BE2C (cell line): ENCODE data around the gene SERPINA6.
"Not testable (repeated sequence)": the region's sequence is repeated elsewhere in the genome, so short reads cannot be mapped to it uniquely, and the experiment has no call there.

Experiments used
- DNase-seq: peaks from one replicate; pipeline ENCODE4 v3.0.0-alpha.2; 2020
- H3K27me3 ChIP-seq: fragments of 250-450 bp; sonication (Bioruptor Pico); 2 replicates; pipeline ENCODE4 v1.5.1; 2020; ENCODE audit warnings: mild to moderate bottlenecking
- H3K36me3 ChIP-seq: fragments of 250-450 bp; sonication (Bioruptor Pico); 2 replicates; pipeline ENCODE4 v1.5.1; 2020; ENCODE audit warnings: mild to moderate bottlenecking
- H3K4me1 ChIP-seq: fragments of 250-450 bp; sonication (Bioruptor Pico); 2 replicates; pipeline ENCODE4 v1.5.1; 2020
- H3K4me3 ChIP-seq: 2 replicates; pipeline ENCODE4 v1.5.1; 2011; ENCODE audit warnings: low read depth, low read length
- H3K9me3 ChIP-seq: fragments of 250-450 bp; sonication (Bioruptor Pico); 2 replicates; pipeline ENCODE4 v1.5.1; 2020
- TF ChIP-seq, protein P1 (sequence below): IDR thresholded peaks from 2 replicates; pipeline ENCODE4 v1.5.1; 2012; ENCODE audit warnings: mild to moderate bottlenecking, low read depth, low read length

The SERPINA6 gene

DNA sequence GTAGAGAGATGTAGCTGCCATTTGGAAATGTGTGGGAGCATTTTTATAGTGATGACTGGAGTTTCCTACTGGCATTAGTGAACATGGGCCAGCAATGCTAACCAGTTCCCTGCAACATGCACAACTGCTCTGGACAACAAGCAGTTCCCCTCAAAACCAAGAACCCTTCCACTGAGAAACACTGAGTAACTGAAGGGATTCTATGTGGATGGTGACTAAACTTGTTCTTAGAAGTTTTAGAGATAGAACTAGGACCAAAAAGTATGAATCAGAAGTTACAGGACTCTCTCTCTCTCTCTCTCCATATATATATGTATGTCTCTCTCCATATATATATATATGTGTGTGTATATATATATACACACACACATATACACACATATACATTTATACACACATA lies 38.0 kb downstream of the SERPINA6 start:
- Histone ChIP-seq H3K4me1 (no peaks in the 10 kb centered on the region), H3K27me3 (no peaks in the 10 kb centered on the region; the same call in 1 of the 2 replicates), H3K4me3 (no peak overlapping the region), H3K9me3 (no peaks in the 10 kb centered on the region), H3K36me3 (no peaks in the 10 kb centered on the region)
- no peak for DNase-seq
- TF ChIP-seq, protein P1, sequence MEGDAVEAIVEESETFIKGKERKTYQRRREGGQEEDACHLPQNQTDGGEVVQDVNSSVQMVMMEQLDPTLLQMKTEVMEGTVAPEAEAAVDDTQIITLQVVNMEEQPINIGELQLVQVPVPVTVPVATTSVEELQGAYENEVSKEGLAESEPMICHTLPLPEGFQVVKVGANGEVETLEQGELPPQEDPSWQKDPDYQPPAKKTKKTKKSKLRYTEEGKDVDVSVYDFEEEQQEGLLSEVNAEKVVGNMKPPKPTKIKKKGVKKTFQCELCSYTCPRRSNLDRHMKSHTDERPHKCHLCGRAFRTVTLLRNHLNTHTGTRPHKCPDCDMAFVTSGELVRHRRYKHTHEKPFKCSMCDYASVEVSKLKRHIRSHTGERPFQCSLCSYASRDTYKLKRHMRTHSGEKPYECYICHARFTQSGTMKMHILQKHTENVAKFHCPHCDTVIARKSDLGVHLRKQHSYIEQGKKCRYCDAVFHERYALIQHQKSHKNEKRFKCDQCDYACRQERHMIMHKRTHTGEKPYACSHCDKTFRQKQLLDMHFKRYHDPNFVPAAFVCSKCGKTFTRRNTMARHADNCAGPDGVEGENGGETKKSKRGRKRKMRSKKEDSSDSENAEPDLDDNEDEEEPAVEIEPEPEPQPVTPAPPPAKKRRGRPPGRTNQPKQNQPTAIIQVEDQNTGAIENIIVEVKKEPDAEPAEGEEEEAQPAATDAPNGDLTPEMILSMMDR: no peak

- DNase-seq: no peak
- TF ChIP-seq, protein P1: no peak
Observed at GRCh38 chr14:94284221-94284620, 38.9 kb downstream of the SERPINA6 start.

GRCh38 chr14:94282991-94283723 lies 40.0 kb downstream of the SERPINA6 start:
- no peak overlapping the region for H3K4me3 ChIP-seq

More at GRCh38 chr14:94284221-94284620, 38.9 kb downstream of the SERPINA6 start:
- peaks cover 3% of the 10 kb centered on the region; the same call in 1 of the 2 replicates for H3K27me3 ChIP-seq
- no peaks in the 10 kb centered on the region for H3K9me3 ChIP-seq
- no peaks in the 10 kb centered on the region for H3K4me1 ChIP-seq
- H3K4me3 ChIP-seq: no peak overlapping the region
- H3K36me3 ChIP-seq: no peaks in the 10 kb centered on the region

GRCh38 chr14:94278731-94279130 lies 44.4 kb downstream of the SERPINA6 start:
- Histone ChIP-seq H3K36me3 (no peaks in the 10 kb centered on the region), H3K27me3 (peaks cover 7% of the 10 kb centered on the region), H3K9me3 (no peaks in the 10 kb centered on the region), H3K4me1 (no peaks in the 10 kb centered on the region), H3K4me3 (no peak overlapping the region)
- TF ChIP-seq, protein P1: no peak
- DNase-seq: no peak

More at GRCh38 chr14:94282991-94283723, 40.0 kb downstream of the SERPINA6 start:
- DNase-seq: no peak
- H3K9me3 ChIP-seq: no peaks in the 10 kb centered on the region
- H3K27me3 ChIP-seq: peaks cover 3% of the 10 kb centered on the region
- no peaks in the 10 kb centered on the region for H3K4me1 ChIP-seq
- TF ChIP-seq, protein P1: no peak
- no peaks in the 10 kb centered on the region for H3K36me3 ChIP-seq

DNA sequence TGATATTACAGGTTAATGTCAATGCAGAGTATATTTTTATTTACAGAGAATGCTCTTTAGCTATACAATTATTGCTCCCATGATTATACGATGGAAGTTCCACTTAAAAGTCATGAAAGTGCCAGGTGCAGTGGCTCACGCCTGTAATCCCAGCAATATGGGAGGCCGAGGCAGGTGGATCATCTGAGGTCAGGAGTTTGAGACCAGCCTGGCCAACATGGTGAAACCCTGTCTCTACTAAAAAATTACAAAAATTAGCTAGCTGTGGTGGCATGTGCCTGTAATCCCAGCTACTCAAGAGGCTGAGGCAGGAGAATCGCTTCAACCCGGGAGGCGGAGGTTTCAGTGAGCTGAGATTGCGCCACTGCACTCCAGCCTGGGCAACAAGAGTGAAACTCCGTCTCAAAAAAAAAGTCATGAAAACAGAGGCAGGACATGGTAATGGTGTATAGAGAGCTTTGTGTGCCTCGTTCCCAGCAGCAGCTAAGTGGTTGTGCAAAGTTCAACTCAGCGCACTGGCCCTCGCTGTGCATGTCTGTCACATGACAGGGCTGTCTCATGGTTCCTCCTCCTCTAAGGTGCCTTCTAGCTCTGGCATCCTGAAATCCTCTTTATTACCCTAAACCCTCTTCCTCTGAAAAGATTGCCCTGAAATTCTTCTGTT lies 46.1 kb downstream of the SERPINA6 start:
- not testable (repeated sequence) for H3K27me3 ChIP-seq, H3K4me3 ChIP-seq, H3K36me3 ChIP-seq, DNase-seq, H3K9me3 ChIP-seq, H3K4me1 ChIP-seq

DNA sequence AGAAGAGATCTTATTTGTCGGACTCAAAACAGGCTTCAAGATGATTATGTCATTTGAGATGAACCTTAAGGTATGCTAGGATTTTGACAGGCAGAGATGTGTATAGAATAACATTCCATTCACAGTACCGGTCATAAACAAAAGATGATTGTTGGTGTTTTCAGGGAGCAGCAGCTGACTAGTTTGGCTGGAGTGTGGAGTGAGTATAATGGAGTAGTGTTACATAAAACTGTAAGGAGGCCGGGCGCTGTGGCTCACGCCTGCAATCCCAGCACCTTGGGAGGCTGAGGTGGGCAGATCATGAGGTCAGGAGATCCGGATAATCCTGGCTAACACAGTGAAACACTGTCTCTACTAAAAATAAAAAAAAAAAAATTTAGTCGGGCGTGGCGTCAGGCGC lies 54.0 kb downstream of the SERPINA6 start:
- H3K9me3 ChIP-seq: no peaks in the 10 kb centered on the region
- H3K4me1 ChIP-seq: no peaks in the 10 kb centered on the region
- H3K4me3 ChIP-seq: no peak overlapping the region
- TF ChIP-seq, protein P1: no peak
- no peaks in the 10 kb centered on the region for H3K36me3 ChIP-seq
- no peaks in the 10 kb centered on the region for H3K27me3 ChIP-seq
- no peak for DNase-seq

DNA sequence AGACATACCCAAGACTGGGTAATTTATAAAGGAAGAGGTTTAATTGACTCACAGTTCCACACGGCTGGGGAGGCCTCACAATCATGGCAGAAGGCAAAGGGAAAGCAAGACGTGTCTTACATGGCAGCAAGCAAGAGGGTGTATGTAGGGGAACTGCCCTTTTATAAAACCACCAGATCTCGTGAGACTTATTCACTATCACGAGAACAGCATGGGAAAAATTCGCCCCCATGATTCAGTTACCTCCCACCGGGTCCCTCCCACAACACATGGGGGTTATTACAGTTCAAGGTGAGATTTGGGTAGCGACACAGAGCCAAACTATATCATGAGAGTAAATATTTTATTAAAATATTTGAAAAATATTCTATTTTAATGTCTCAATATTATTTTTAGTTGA lies 54.6 kb downstream of the SERPINA6 start:
- H3K27me3 ChIP-seq, H3K36me3 ChIP-seq, H3K9me3 ChIP-seq, H3K4me3 ChIP-seq, DNase-seq, H3K4me1 ChIP-seq: not testable (repeated sequence)
